Smooth muscle cell (in vitro differentiated cells): ENCODE data around the gene MS4A4E. TPM values are rescaled to one million over a fixed set of nuclear protein-coding genes. Genes with fewer than 3 reads are reported as not detected.
"Not testable (repeated sequence)": the region's sequence is repeated elsewhere in the genome, so short reads cannot be mapped to it uniquely, and the experiment has no call there.

Experiments used
- DNase-seq: peaks from one replicate; lab custom pipeline; 2025; ENCODE audit not compliant: unreplicated experiment; lab: John Stamatoyannopoulos, UW
- H2AFZ ChIP-seq: fragments of 200-600 bp; sonication (generic); 2 replicates; pipeline ENCODE4 v1.6.0; 2016; ENCODE audit warnings: antibody characterized with exemption, low read depth, mild to moderate bottlenecking
- H3F3A ChIP-seq: fragments of 200-600 bp; sonication (generic); 2 replicates; pipeline ENCODE4 v1.6.0; 2017; ENCODE audit warnings: antibody characterized with exemption, low read depth
- H3K27ac ChIP-seq: fragments of 200-600 bp; sonication (generic); 2 replicates; pipeline ENCODE4 v1.5.1; 2016; ENCODE audit warnings: low read depth, mild to moderate bottlenecking
- H3K27me3 ChIP-seq: fragments of 200-600 bp; sonication (generic); 2 replicates; pipeline ENCODE4 v1.6.1; 2016; ENCODE audit warnings: low read depth, mild to moderate bottlenecking
- H3K36me3 ChIP-seq: fragments of 200-600 bp; sonication (generic); 2 replicates; pipeline ENCODE4 v1.5.1; 2016; ENCODE audit warnings: low read depth
- H3K4me1 ChIP-seq: fragments of 200-600 bp; sonication (generic); 2 replicates; pipeline ENCODE4 v1.5.1; 2016; ENCODE audit warnings: low read depth
- H3K4me2 ChIP-seq: fragments of 200-600 bp; sonication (generic); 2 replicates; pipeline ENCODE4 v1.6.0; 2016; ENCODE audit warnings: mild to moderate bottlenecking
- H3K4me3 ChIP-seq: fragments of 200-600 bp; sonication (generic); 2 replicates; pipeline ENCODE4 v1.5.1; 2016; ENCODE audit warnings: mild to moderate bottlenecking
- H3K79me2 ChIP-seq: fragments of 200-600 bp; sonication (generic); 2 replicates; pipeline ENCODE4 v1.6.0; 2016; ENCODE audit warnings: low read depth, mild to moderate bottlenecking
- H3K9ac ChIP-seq: fragments of 200-600 bp; sonication (generic); 2 replicates; pipeline ENCODE4 v1.6.0; 2016; ENCODE audit warnings: low read depth
- H3K9me3 ChIP-seq: fragments of 200-600 bp; sonication (generic); replicated peaks from 2 replicates; pipeline ENCODE4 v1.5.1; 2016; ENCODE audit warnings: low read depth
- H4K20me1 ChIP-seq: fragments of 200-600 bp; sonication (generic); 2 replicates; pipeline ENCODE4 v1.6.0; 2016; ENCODE audit warnings: low read depth
- CTCF ChIP-seq: fragments of 200-600 bp; sonication (generic); IDR thresholded peaks from 2 replicates; pipeline ENCODE4 v1.5.1; 2017; ENCODE audit warnings: borderline replicate concordance, mild to moderate bottlenecking, antibody characterized with exemption; ENCODE audit not compliant: insufficient read depth, poor library complexity, severe bottlenecking
- WGBS: methylation state at CpG from one replicate; pipeline ENCODE4 v1.1.7; 2016; ENCODE audit warnings: low lambda C conversion rate; 5-methylcytosine and 5-hydroxymethylcytosine counted together
- polyA plus RNA-seq: library from polyadenylated mRNA; unstranded; fragments of >200 nt; fragmentation: Nextera tagmentation; extraction: Ambion mirVana; gene quantifications from 2 replicates; pipeline ENCODE4 v1.2.1, GENCODE V29; 2016
- total RNA-seq: library from RNA; depleted of rRNA; stranded (reverse); fragments of >200 nt; gene quantifications from 2 replicates; pipeline ENCODE4 v1.2.3, GENCODE V29; 2014

MS4A4E gene
- total and polyA plus RNA-seq, 2 experiments from 2014 or later = not detected

- no peaks in the 10 kb centered on the region for H3K4me1 ChIP-seq
- H3K9me3 ChIP-seq = no peaks in the 10 kb centered on the region
- H4K20me1 ChIP-seq = no peaks in the 10 kb centered on the region
- no peak overlapping the region for H3K4me3 ChIP-seq
- H3K79me2 ChIP-seq = no peaks in the 10 kb centered on the region
- H3K36me3 ChIP-seq = no peaks in the 10 kb centered on the region
- no peak overlapping the region for H3K4me2 ChIP-seq
- H3F3A ChIP-seq = no peaks in the 10 kb centered on the region
- DNase-seq = no peak
- no peak overlapping the region for H3K27ac ChIP-seq
- no peak overlapping the region for H2AFZ ChIP-seq
- H3K9ac ChIP-seq = no peak overlapping the region
- WGBS = 50% methylated on average over 2 of the region's 2 CpGs
- no peak for TF ChIP-seq CTCF
- H3K27me3 ChIP-seq = no peaks in the 10 kb centered on the region
Observed at GRCh38 chr11:60159284-60159683, 83.7 kb downstream of the MS4A4E start.

- Histone ChIP-seq H3K27ac (no peak overlapping the region), H3K79me2 (no peaks in the 10 kb centered on the region)
- WGBS = 74% methylated on average over 3 of the region's 3 CpGs
Observed at GRCh38 chr11:60158636-60159035, 84.3 kb downstream of the MS4A4E start.

GRCh38 chr11:60155931-60156330 is 87.0 kb downstream of the MS4A4E start:
- Histone ChIP-seq H3K4me1 (no peaks in the 10 kb centered on the region), H2AFZ (no peak overlapping the region), H3K4me2 (no peak overlapping the region), H3K9ac (no peak overlapping the region), H3K36me3 (no peaks in the 10 kb centered on the region), H3K9me3 (no peaks in the 10 kb centered on the region), H4K20me1 (no peaks in the 10 kb centered on the region), H3K27ac (no peak overlapping the region), H3K79me2 (no peaks in the 10 kb centered on the region), H3F3A (no peaks in the 10 kb centered on the region), H3K4me3 (no peak overlapping the region), H3K27me3 (no peaks in the 10 kb centered on the region)
- no peak for DNase-seq
- TF ChIP-seq CTCF = no peak
- WGBS = 83% methylated on average over 3 of the region's 3 CpGs

More at GRCh38 chr11:60158636-60159035, 84.3 kb downstream of the MS4A4E start:
- TF ChIP-seq CTCF = no peak
- Histone ChIP-seq H3K4me3 (no peak overlapping the region), H3K27me3 (no peaks in the 10 kb centered on the region), H3K4me2 (no peak overlapping the region), H3K4me1 (no peaks in the 10 kb centered on the region), H3K36me3 (no peaks in the 10 kb centered on the region), H4K20me1 (no peaks in the 10 kb centered on the region), H2AFZ (no peak overlapping the region), H3K9ac (no peak overlapping the region), H3F3A (no peaks in the 10 kb centered on the region), H3K9me3 (no peaks in the 10 kb centered on the region)
- DNase-seq = no peak

GRCh38 chr11:60152727-60153126 is 90.2 kb downstream of the MS4A4E start:
- H3K4me1 ChIP-seq, H3F3A ChIP-seq, H3K4me2 ChIP-seq, H2AFZ ChIP-seq, H3K79me2 ChIP-seq, H3K36me3 ChIP-seq, DNase-seq, H4K20me1 ChIP-seq, H3K27me3 ChIP-seq, H3K4me3 ChIP-seq, H3K9ac ChIP-seq, H3K9me3 ChIP-seq, H3K27ac ChIP-seq: not testable (repeated sequence)
